ENCODE data around the gene ANKRD10. TPM values are rescaled to one million over a fixed set of nuclear protein-coding genes. Genes with fewer than 3 reads are reported as not detected.

Gene ANKRD10
- total and polyA plus RNA-seq, 2 donors (not counting 3 experiments of a cell fraction or from before 2014, with no cell fraction given): 44.5 to 94.1 TPM

DNA sequence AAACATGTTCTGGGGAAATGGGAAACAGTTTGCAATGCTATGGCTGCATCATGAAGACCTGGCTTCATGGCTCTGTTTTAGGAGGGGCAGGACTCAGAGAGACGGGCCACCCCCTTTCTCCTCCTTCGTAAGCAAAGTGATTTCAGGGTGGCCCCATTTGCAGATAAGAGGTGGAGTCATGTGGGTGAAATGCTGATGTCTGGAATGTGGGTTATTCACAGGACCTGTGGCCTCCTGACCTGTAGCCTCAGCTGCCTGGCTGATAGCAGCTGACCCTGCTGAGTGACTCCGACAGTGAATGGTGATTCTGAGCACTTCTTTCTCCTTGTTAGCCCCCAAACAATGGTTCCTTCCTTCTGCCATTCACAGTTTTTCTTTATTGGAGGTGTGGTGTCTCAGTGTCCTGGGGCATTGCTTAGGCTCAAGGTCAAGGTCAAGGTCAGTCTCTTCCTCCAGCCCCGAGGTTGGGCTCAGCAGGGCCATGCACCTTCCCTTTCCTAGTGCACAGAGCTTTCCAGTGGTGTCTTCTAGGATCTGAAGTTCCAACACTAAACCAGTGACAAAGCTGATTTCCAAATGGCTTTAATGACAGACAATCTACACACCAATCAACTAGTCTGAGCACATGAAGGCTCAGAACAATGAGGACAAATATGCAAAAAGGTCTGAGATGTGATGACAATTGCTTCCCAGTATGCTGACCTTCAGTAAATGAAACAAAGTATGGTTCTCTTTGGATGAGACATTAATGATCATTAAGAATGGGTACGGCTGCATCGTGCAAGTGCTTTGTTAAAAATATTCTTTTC, 49.6 kb upstream of the ANKRD10 start:
- no peak overlapping the region for H3K27ac ChIP-seq (ENCODE audit: insufficient read depth, low read depth, low read length)
- TF ChIP-seq EZH2 (IDR thresholded peaks at IDR 0.05; ENCODE audit: borderline replicate concordance, low read depth, low read length, severe bottlenecking) (no peak), CTCF (IDR thresholded peaks at IDR 0.05; ENCODE audit: extremely low read depth in 1 of 2, insufficient read depth in 1 of 2, low read depth in 1 of 2, low read length in 2 of 2) (no peak), JUN (IDR thresholded peaks at IDR 0.05; ENCODE audit: borderline replicate concordance, insufficient read depth, insufficient read length, low read depth) (no peak), FOS (IDR thresholded peaks at IDR 0.05; ENCODE audit: borderline replicate concordance, insufficient read depth, low read length) (no peak), GATA2 (IDR thresholded peaks at IDR 0.05; ENCODE audit: insufficient read depth, insufficient read length, low read depth, low read length) (no peak), POLR2AphosphoS5 (IDR thresholded peaks at IDR 0.05; ENCODE audit: insufficient read depth, low read depth, low read length) (no peak), MYC (IDR thresholded peaks at IDR 0.05; ENCODE audit: low read depth, low read length) (no peak), POLR2A (IDR thresholded peaks at IDR 0.05; ENCODE audit: low read depth, low read length) (no peak)
- TF ChIP-seq, protein P1, sequence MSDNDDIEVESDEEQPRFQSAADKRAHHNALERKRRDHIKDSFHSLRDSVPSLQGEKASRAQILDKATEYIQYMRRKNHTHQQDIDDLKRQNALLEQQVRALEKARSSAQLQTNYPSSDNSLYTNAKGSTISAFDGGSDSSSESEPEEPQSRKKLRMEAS (IDR thresholded peaks at IDR 0.05; ENCODE audit: insufficient read depth, insufficient read length): no peak
- no peak for FAIRE-seq

More for the DNA sequence above, 49.6 kb upstream of the ANKRD10 start:
- H3K9ac ChIP-seq (replicated peaks; ENCODE audit: extremely low read depth, insufficient read depth, low read length): no peak overlapping the region
- BruUV-seq (replicated peaks): no TSS peak
- H3K9me1 ChIP-seq (replicated peaks; ENCODE audit: control insufficient read depth, extremely low read depth, insufficient read depth, low read length): no peaks in the 10 kb centered on the region
- ChIA-PET CTCF (no interaction called here), POLR2A (no interaction called here)
- H3K79me2 ChIP-seq (ENCODE audit: control insufficient read depth, insufficient read depth, low read length): no peaks in the 10 kb centered on the region
- H3K36me3 ChIP-seq (ENCODE audit: control insufficient read depth in 2 of 2, extremely low read depth in 1 of 2, insufficient read depth in 2 of 2, low read length in 2 of 2): no peaks in the 10 kb centered on the region
- H3K9me3 ChIP-seq (replicated peaks; ENCODE audit: control insufficient read depth, insufficient read depth, low read length): no peaks in the 10 kb centered on the region
- H3K4me2 ChIP-seq (ENCODE audit: insufficient read depth, low read length): no peak overlapping the region
- no peak overlapping the region for H2AFZ ChIP-seq (ENCODE audit: low read depth, low read length)
- intact Hi-C loops (cut with micrococcal nuclease) (no loop called here), dilution Hi-C loops (cut with MboI; ENCODE audit: extremely low pct_ligation_motif_present, low sequenced_read_pairs) (no loop called here)
- no peaks in the 10 kb centered on the region for H4K20me1 ChIP-seq (replicated peaks; ENCODE audit: control insufficient read depth, extremely low read depth, insufficient read depth, low read length)
- no peaks in the 10 kb centered on the region for H3K4me1 ChIP-seq (ENCODE audit: control insufficient read depth, extremely low read depth, insufficient read depth, low read length)
- no peaks in the 10 kb centered on the region for H3K27me3 ChIP-seq (ENCODE audit: control insufficient read depth in 2 of 2, insufficient read depth in 2 of 2, low read length in 2 of 2)
- no peak for DNase-seq (ENCODE audit: low read depth, low spot score)
- H3K4me3 ChIP-seq (replicated peaks in 1 of 3; ENCODE audit: insufficient read depth in 1 of 3, low read depth in 1 of 3, low read length in 3 of 3): no peak overlapping the region

Data from endothelial cell of umbilical vein (primary cell).